ENCODE measurements around the gene MYL4. TPM values are rescaled to one million over a fixed set of nuclear protein-coding genes. Genes with fewer than 3 reads are reported as not detected.
A peak's percentile ranks its signal among the peaks of the same experiment; 100 is the strongest.
"Not testable (repeated sequence)": the region's sequence is repeated elsewhere in the genome, so short reads cannot be mapped to it uniquely, and the experiment has no call there.

MYL4 gene
- total RNA-seq: 1.1 and 1.8 TPM in 2 replicates

- no peak for DNase-seq (ENCODE audit: extremely low read depth, low read depth, low spot score)
Measured at GRCh38 chr17:47208744-47209488, at the start of gene MYL4. Gene MYL4 (plus strand): TSS chr17:47209348. CDS start chr17:47209423, 75 bp downstream.

GRCh38 chr17:47162013-47162622, 47.0 kb upstream of the MYL4 start:
- DNase-seq (ENCODE audit: extremely low read depth, low read depth, low spot score): no peak

- no peak for DNase-seq (ENCODE audit: extremely low read depth, low read depth, low spot score)
Measured at GRCh38 chr17:47164263-47164662, 44.9 kb upstream of the MYL4 start.

- DNase-seq (ENCODE audit: extremely low read depth, low read depth, low spot score): no peak
Measured at GRCh38 chr17:47165137-47165536, 44.0 kb upstream of the MYL4 start.

- DNase-seq (ENCODE audit: extremely low read depth, low read depth, low spot score): not testable (repeated sequence)
Measured at GRCh38 chr17:47166854-47167253, 42.3 kb upstream of the MYL4 start.

GRCh38 chr17:47168896-47169295, 40.3 kb upstream of the MYL4 start:
- not testable (repeated sequence) for DNase-seq (ENCODE audit: extremely low read depth, low read depth, low spot score)

GRCh38 chr17:47170710-47171109, 38.4 kb upstream of the MYL4 start:
- no peak for DNase-seq (ENCODE audit: extremely low read depth, low read depth, low spot score)

GRCh38 chr17:47172696-47173565, 36.2 kb upstream of the MYL4 start:
- no peak for DNase-seq (ENCODE audit: extremely low read depth, low read depth, low spot score)

GRCh38 chr17:47174823-47175222, 34.3 kb upstream of the MYL4 start:
- not testable (repeated sequence) for DNase-seq (ENCODE audit: extremely low read depth, low read depth, low spot score)

- no peak for DNase-seq (ENCODE audit: extremely low read depth, low read depth, low spot score)
Measured at GRCh38 chr17:47176389-47176826, 32.7 kb upstream of the MYL4 start.

GRCh38 chr17:47177261-47177660, 31.9 kb upstream of the MYL4 start:
- no peak for DNase-seq (ENCODE audit: extremely low read depth, low read depth, low spot score)

- no peak for DNase-seq (ENCODE audit: extremely low read depth, low read depth, low spot score)
Measured at GRCh38 chr17:47179141-47179540, 30.0 kb upstream of the MYL4 start.

- DNase-seq (ENCODE audit: extremely low read depth, low read depth, low spot score): peak; percentile 31
Measured at GRCh38 chr17:47180337-47180736, 28.8 kb upstream of the MYL4 start.

- DNase-seq (ENCODE audit: extremely low read depth, low read depth, low spot score): not testable (repeated sequence)
Measured at GRCh38 chr17:47180988-47181387, 28.2 kb upstream of the MYL4 start.

- no peak for DNase-seq (ENCODE audit: extremely low read depth, low read depth, low spot score)
Measured at GRCh38 chr17:47184681-47185080, 24.5 kb upstream of the MYL4 start.

- peak; percentile 31 for DNase-seq (ENCODE audit: extremely low read depth, low read depth, low spot score)
Measured at GRCh38 chr17:47188271-47188875, 20.8 kb upstream of the MYL4 start.

- peak; percentile 99 for DNase-seq (ENCODE audit: extremely low read depth, low read depth, low spot score)
Measured at GRCh38 chr17:47188876-47189731, 20.0 kb upstream of the MYL4 start, which contains the start of gene CDC27. Gene CDC27 (minus strand): TSS chr17:47189295. CDS start chr17:47189172, 123 bp downstream.

- no peak for DNase-seq (ENCODE audit: extremely low read depth, low read depth, low spot score)
Measured at GRCh38 chr17:47189732-47190237, 19.4 kb upstream of the MYL4 start.

GRCh38 chr17:47190243-47190642, 18.9 kb upstream of the MYL4 start:
- no peak for DNase-seq (ENCODE audit: extremely low read depth, low read depth, low spot score)

- no peak for DNase-seq (ENCODE audit: extremely low read depth, low read depth, low spot score)
Measured at GRCh38 chr17:47190770-47191169, 18.4 kb upstream of the MYL4 start.
